T-helper 2 cell (primary cell): ENCODE data around the gene CPLX1.
"Not testable (repeated sequence)": the region's sequence is repeated elsewhere in the genome, so short reads cannot be mapped to it uniquely, and the experiment has no call there.

Experiments
- DNase-seq, 5 experiments: peaks; one replicate each; pipeline versions ENCODE4 v3.0.0 to v3.0.0-alpha.2; 2012 to 2022

The CPLX1 gene

DNA sequence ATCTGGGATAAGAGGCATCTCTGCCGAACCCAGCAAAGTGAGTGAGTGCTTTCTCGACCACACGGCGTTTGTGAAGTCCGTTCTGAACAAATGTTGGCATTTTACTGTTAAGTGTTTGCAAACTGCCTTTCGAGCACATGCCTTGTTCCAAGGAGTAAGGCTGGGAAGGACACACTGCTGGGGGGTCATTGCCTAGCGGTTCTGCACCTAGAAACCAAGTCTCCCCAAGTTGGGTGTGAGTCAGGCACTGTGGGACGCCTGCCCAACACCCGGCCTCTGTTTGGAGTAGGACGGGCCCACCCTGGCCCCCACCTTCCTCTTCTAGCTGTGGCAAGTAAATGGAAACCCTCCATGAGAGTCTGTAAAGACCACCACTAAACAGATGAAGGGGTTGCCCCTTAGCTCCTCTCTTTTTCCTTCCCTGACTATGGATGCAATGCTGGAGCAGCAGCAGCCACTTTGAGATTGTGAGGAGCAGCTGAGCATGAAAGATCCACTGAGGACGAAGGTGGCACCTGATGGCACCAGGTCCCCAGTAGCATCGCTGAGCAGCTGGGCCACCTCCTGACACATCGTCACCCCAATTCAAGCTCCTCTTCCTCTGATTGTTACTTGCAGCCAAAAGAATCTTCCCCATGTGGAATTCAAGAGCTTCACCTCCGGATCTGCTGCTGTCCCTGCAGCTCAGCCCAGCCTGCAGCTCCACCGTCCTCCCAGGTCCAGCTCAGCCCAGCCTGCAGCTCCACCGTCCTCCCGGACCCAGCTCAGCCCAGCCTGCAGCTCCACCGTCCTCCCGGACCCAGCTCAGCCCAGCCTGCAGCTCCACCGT lies 6.3 kb downstream of the CPLX1 start:
- no peak for DNase-seq

- DNase-seq: no peak
Measured at GRCh38 chr4:818106-818921, 7.6 kb downstream of the CPLX1 start.

- no peak for DNase-seq
Measured at GRCh38 chr4:815464-816146, 10.3 kb downstream of the CPLX1 start.

DNA sequence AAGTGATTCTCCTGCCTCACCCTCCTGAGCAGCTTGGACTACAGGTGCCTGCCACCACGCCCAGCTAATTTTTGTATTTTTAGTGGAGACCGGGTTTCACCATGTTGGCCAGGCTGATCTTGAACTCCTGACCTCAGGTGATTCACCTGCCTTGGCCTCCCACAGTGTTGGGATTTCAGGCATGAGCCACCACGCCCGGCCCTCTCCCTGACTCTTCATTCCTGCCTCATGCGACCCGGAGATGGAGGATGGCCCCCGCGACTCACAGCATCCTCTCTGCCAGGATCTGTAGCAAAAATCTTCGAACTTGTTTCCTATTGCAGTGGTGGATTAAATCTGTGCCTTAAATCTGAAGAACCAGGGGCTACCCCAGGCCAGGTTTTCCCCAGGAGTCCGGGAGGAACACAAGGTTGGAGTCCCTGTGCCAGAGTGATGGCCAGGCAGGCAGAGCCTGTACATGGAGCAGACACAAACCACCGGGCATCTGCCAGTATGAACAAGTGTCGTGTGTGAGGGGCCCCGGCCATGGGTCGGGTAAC lies 11.5 kb downstream of the CPLX1 start:
- no peak for DNase-seq

- no peak for DNase-seq
Measured at GRCh38 chr4:813900-814299, 12.0 kb downstream of the CPLX1 start.

DNA sequence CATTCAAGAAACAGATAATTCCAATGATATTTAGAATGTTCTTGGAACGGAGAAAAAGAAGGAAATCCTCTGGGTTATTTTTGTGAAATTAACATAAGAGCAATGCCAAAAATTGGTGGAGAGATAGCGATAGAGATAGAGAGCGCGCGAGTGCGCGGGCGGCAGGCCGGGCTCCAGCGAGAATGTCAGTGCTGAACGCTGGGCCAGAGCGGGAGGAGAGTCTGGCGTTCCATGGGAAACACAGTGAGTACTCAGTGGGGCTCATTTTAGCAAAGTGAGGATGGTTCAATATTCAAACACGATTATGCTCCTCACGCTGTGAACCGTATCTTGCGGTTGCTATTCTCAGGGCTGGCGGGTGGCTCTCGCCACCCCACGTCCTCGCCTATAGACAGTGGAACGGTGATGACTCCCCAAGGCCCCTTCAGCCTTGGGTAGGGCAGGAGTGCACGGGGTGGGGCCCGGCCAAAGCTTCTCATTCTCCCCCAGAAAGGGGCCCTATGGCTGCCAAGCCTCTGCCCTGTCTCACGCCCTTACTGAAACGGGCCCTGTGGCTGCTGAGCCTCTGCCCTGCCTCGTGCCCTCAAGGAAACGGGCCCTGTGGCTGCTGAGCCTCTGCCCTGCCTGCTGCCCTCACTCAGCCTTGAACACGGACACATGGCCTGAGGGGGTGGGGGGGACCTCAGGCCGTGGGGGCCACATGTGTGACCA lies 16.9 kb downstream of the CPLX1 start:
- DNase-seq: no peak

DNA sequence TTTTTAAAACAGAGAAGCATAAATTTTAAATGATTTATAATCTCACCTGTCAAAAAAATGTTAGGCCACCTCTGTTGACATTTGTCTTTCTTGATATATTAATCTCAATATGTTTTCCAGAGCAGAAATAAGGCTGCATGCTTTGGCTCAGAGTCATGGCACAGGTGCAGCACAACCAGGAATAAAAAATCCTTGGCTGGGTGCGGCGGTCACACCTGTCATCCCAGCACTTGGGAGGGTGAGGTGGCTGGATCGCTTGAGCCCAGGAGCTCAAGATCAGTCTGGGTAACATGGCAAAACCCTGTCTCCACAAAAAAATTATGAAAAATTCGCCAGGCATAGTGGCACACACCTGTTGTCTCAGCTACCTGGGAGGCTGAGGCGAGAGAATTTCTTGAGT lies 18.1 kb downstream of the CPLX1 start:
- DNase-seq: no peak

DNA sequence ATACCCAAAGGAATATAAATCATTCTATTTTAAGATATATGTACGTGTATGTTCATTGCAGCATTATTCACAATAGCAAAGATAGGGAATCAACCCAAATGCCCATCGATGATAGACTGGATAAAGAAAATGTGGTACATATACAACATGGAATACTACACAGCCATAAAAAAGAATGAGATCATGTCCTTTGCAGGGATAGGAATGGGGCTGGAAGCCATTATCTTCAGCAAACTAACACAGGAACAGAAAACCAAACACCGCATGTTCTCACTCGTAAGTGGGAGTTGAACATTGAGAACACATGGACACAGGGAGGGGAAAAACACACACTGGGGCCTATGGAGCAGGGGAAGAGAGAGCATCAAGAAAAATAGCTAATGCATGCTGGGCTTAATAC lies 18.9 kb downstream of the CPLX1 start:
- not testable (repeated sequence) for DNase-seq

- DNase-seq: no peak
Measured at GRCh38 chr4:804804-805203, 21.1 kb downstream of the CPLX1 start.

DNA sequence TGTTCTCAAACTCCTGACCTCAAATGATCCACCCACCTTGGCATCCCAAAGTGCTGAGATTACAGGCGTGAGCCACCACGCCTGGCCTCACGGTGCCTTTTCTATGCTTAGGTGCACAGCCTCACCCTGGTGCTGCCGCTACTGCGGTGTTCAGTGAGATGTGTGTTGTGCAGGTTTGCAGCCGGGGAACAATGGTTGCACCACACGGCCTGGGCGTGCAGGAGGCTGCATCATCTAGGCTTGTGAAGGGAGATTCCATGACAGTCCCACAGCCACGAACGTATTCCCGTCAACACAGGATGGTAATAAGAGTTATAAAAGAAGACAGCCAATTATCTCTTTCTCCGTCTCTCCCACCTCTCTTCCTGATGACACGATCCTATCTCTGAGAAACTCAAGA lies 22.0 kb downstream of the CPLX1 start:
- DNase-seq: no peak

GRCh38 chr4:801436-802124 lies 24.3 kb downstream of the CPLX1 start:
- no peak for DNase-seq

DNA sequence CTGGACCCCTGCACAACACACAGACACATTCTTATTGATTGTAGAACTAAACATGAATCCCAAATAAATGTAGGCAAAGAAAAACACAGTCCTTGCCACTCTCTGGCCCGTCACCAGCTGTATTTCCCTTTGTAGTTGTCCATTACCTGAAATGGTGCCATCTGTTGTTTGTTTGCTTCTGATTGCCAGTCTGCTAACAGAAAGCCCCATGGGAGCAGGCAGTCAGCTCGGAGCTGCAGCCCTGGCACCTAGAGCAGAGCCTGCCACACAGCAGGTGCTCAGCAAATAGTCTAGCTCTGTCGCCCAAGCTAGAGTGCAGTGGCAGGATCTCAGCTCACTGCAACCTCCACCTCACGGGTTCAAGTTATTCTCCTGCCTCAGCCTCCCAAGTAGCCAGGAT lies 28.9 kb downstream of the CPLX1 start:
- no peak for DNase-seq

- DNase-seq: no peak
Measured at GRCh38 chr4:796206-796605, 29.7 kb downstream of the CPLX1 start.

DNA sequence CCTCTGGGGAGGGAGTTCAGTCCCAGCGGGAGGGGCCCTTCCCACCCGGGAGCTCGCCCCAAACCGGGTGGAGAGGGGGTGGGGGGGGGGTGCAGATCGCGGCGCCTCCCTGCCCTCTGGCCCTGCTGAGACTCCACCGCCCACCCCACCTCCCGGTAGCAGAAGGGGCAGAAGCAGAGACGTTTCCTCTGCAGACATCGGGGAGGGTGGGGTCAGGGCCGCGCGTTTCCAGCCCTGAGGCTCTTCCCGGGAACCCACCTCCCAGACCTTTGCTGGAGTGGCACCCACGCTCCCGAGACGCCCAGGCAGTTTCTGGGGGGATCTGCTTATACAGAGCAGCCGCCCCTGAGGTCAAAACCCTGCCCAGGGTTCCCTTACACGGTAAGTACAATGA lies 30.2 kb downstream of the CPLX1 start:
- DNase-seq: no peak

DNA sequence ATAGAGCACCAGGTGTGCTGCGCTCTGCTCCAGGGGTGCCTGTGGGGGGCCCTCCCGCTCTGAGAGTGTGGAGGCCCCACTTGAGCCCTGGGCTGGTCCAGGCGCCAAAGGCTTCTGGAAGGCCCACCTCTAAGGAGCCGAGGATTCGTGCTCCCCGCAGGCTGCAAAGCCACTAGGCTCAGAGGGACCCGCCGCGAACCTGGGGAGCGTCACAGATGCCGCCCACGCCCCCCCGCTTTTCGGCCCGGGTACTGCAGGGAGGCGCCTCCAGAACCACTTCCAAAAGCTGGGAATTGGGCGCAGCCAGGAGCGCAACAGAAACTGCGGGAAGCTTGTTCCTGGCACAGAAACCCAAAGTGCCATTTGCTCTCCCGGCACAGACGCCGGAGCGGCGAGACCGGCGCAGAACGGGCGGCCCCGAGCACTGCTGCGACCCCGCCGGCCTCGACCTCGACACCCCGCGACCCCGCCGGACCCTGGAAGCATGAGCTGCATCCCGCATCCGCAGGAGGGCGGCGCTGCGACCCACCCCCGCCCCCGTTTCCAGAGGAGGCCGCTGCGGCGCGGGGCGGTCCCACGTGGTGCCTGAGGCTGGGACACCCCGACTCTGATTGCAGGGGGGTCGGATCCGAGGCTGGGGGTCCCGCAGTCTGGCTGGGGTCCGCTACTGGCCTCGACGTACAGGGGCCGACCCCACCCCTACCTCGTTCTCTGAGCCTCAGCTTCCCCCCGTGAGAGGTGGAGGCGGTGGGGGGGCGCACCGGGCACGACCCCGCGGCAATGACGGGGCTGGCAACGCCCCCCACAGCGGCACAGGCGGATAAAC lies 30.8 kb downstream of the CPLX1 start:
- DNase-seq: no peak

GRCh38 chr4:793941-794621 lies 31.8 kb downstream of the CPLX1 start:
- DNase-seq: no peak

DNA sequence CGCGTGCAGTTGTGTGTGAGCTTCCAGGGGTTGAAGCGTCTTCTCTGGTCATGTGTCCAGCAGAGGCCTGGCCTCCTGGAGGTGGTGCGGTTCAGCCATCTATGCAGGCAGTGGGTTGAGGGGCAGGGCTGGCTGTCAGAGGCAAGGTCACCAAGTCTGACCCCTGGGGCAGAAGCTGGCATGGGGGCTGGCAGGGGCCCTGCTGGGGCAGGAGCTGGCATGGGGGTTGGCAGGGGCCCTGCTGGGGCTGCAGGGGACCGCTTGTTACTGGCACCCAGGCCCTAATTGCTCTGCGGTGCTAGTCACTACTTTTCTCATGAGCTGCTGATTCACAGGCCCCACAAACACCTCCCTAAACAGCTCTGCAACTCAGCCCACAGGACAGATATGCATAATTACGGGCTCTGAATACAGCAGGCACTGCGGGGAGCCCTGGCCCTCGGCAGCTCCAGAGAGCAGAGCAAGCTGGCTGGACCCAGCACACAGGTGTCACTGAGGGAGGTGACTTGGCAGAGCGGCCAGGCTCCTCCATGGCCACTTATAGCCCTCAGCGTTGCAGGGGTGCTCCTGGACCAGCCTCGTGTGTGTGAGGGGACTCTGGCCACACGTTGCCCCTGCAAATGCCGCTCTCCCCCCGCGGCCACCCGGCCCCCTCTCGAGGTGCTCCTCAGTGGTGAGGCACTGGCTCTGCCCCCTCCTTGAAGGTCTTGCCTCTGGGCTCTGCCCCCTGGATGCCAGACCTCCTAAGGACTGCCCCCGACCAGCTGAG lies 32.7 kb downstream of the CPLX1 start:
- peak in 1 of 5 experiments; percentile 31 for DNase-seq

DNA sequence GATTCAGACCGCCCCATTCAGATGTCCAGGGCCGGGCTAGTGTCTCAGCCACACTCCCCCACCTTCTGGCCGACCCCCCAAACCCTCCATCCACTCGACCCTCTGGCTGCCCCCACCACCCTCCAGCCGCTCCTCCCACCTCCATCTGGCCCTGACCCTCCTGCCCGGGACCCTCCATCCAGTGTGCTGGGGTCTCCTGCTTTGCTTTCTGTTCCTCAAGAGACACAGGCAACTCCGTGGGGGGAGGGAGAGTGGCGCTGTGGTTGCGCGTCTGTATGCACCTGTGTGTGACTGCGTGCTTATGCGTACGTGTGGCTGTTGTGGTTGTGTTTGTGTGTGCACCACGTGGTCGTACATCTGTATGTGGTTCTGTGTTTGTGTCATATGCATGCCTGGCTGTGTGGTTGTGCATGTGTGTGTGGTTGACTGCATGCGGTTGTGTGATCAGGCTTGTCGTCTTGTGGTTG lies 33.3 kb downstream of the CPLX1 start:
- DNase-seq: peak in 2 of 5 experiments; percentile 28 to 91

DNA sequence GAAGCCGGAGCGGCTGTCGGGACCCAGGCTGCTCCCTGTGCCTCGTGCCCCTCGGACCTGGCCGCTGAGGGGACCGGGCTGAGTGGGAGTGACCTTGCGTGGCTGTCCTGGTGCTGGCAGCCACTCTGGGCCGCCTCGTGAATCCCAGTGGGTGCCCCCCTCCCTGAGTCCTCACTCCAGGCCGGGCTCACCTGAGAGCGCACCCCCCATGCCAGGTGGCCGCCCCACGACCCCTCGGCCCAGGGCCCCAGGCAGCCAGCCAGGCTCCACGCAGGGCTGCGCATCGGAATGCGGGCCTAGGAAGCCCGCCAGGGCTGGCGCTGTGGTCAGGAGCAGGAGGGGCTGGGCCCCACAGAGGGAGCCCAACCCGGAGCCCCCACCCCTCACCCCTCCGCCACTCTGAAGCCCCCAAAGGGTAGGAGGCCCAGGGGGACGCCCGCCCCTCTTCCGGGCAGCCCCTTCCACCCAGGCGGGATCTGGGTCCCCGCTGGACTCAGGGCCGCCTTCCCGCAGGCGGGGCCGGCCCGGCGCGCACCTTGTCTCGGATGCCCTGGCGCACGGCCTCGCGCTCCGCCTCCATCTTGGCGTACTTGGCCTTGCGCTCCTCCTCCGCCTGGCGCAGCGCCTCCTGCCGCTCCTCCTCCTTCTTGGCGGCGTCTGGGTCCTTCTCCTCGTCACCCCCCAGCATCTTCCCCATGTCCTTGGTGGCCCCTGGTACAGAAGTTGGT lies 33.9 kb downstream of the CPLX1 start:
- peak in 3 of 5 experiments; percentile 34 to 70 (median 36) for DNase-seq
